NCI-H774 (cell line): ENCODE results near the gene SCNN1B.

ENCODE experiments used
- DNase-seq: peaks from one replicate; lab custom pipeline; 2025; lab: John Stamatoyannopoulos, UW

The SCNN1B gene

GRCh38 chr16:23321206-23321875 lies 19.2 kb downstream of the SCNN1B start:
- no peak for DNase-seq

GRCh38 chr16:23323224-23324030 lies 21.3 kb downstream of the SCNN1B start:
- no peak for DNase-seq

- peak; percentile 93 for DNase-seq
These were observed 22.6 kb downstream of the SCNN1B start for GRCh38 chr16:23324727-23325126.

GRCh38 chr16:23327836-23328235 lies 25.7 kb downstream of the SCNN1B start:
- no peak for DNase-seq

GRCh38 chr16:23330161-23330560 lies 28.1 kb downstream of the SCNN1B start:
- DNase-seq: no peak

GRCh38 chr16:23330583-23331249 lies 28.6 kb downstream of the SCNN1B start:
- DNase-seq: no peak

- no peak for DNase-seq
These were observed 31.0 kb downstream of the SCNN1B start for GRCh38 chr16:23333034-23333579.

GRCh38 chr16:23333831-23334456 lies 31.8 kb downstream of the SCNN1B start:
- no peak for DNase-seq

- DNase-seq: no peak
These were observed 32.4 kb downstream of the SCNN1B start for GRCh38 chr16:23334457-23334853.

GRCh38 chr16:23334950-23335349 lies 32.8 kb downstream of the SCNN1B start:
- peak; percentile 14 for DNase-seq

- no peak for DNase-seq
These were observed 35.9 kb downstream of the SCNN1B start for GRCh38 chr16:23337836-23338550.

GRCh38 chr16:23339787-23340186 lies 37.7 kb downstream of the SCNN1B start:
- no peak for DNase-seq

GRCh38 chr16:23342083-23342640 lies 40.1 kb downstream of the SCNN1B start:
- DNase-seq: no peak

- no peak for DNase-seq
These were observed 41.8 kb downstream of the SCNN1B start for GRCh38 chr16:23343643-23344612.

GRCh38 chr16:23345237-23345636 lies 43.1 kb downstream of the SCNN1B start:
- DNase-seq: no peak

GRCh38 chr16:23348579-23349469 lies 46.7 kb downstream of the SCNN1B start:
- DNase-seq: no peak

- peak; percentile 41 for DNase-seq
These were observed 49.3 kb downstream of the SCNN1B start for GRCh38 chr16:23351360-23351759.

- DNase-seq: no peak
These were observed 51.3 kb downstream of the SCNN1B start for GRCh38 chr16:23353440-23353839.

GRCh38 chr16:23354246-23354645 lies 52.1 kb downstream of the SCNN1B start:
- no peak for DNase-seq
